Pancreas (tissue), 10 donors: Measurements from ENCODE around the gene CARMIL3. TPM values are rescaled to one million over a fixed set of nuclear protein-coding genes. Genes with fewer than 3 reads are reported as not detected.

ENCODE experiments used
- ATAC-seq, 4 donors: fragments of 200-7000 bp; cut with Tn5 transposase; one replicate each; pipeline versions ENCODE4 v1.8.0 to v1.9.1; 2020; ENCODE audit warnings: mild to moderate bottlenecking in 4 of 4, moderate library complexity in 4 of 4
- DNase-seq, 6 donors: peaks; one replicate each; pipeline ENCODE4 v3.0.0-alpha.2; 2020
- FAIRE-seq: peaks from 2 replicates; lab custom pipeline; 2012; peaks lifted over from hg19 to GRCh38; lab: Jason Lieb, UNC
- H3K27ac ChIP-seq, 4 donors: fragments of 200-600 bp; sonication (generic); 1 replicate in 3 of 4; 2 replicates in 1 of 4; pipeline versions ENCODE4 v1.5.0 to v1.8.0; 2020
- H3K27me3 ChIP-seq, 4 donors: fragments of 200-600 bp; one replicate each; pipeline ENCODE4 v1.8.0; 2021
- H3K36me3 ChIP-seq, 3 donors: fragments of 200-600 bp; sonication (generic) in 1 of 3; one replicate each; pipeline versions ENCODE4 v1.5.0 to v1.8.0; 2020 to 2021
- H3K4me1 ChIP-seq, 3 donors: fragments of 200-600 bp; one replicate each; pipeline ENCODE4 v1.8.0; 2021
- H3K4me3 ChIP-seq, 4 donors: fragments of 200-600 bp; sonication (generic) in 2 of 4; one replicate each; pipeline versions ENCODE4 v1.5.0 to v1.8.0; 2020 to 2021
- H3K9me3 ChIP-seq, 4 donors: fragments of 200-600 bp; one replicate each; pipeline ENCODE4 v1.8.0; 2021
- WGBS, 2 donors: extraction: QIAGEN DNeasy Blood & Tissue Kit; methylation state at CpG; one replicate each; pipeline ENCODE4 v1.1.7; 2013; 5-methylcytosine and 5-hydroxymethylcytosine counted together
- intact Hi-C, 3 donors: fragments of 100-400 bp; cut with DNase I; formaldehyde crosslinking; loops; one replicate each; pipeline versions ENCODE4 v1.11.1 to v1.14.2; 2022
- polyA plus RNA-seq, 2 donors: library from polyadenylated mRNA; stranded (reverse); fragments of 200-250 nt; gene quantifications; one replicate each; pipeline ENCODE4 v1.2.3, GENCODE V29; 2013
- total RNA-seq, 6 donors: library from RNA; stranded (reverse); fragmentation: NEBNext Ultra II Directional in 4 of 6; extraction: Animal tissue kit (Norgen Biotek cat#: 25700) in 4 of 6; gene quantifications; one replicate each; pipeline versions ENCODE4 v1.2.1 to v1.2.4, GENCODE V29; 2021 to 2023
- TF ChIP-seq, protein P1 (sequence below), 4 donors: fragments of 200-600 bp; sonication (generic) in 3 of 4; IDR thresholded peaks; one replicate each; pipeline versions ENCODE4 v1.5.0 to v1.8.0; 2021; ENCODE audit warnings: antibody characterized with exemption in 4 of 4
- donor health status: healthy with polysubstance abuse.
- donor health status: DM: no; HTN: no; CAD: no; lungs with moderate emphysema.
- donor health status: DM: no; HTN: no; CAD: no.
- donor health status: control.
- donor health status: control.
- donor health status: Bipolar disorder and iron deficiency.
- donor health status: DM: yes; HTN: yes; CAD: no.
- donor health status: DM: no; HTN: no; CAD: no.
- donor health status: DM: no; HTN: no; CAD: no.
- donor health status: DM: yes; HTN: yes; CAD: no.

The CARMIL3 gene
- total and polyA plus RNA-seq, 8 donors: 0.31 to 4.0 (median 0.79) TPM

DNA sequence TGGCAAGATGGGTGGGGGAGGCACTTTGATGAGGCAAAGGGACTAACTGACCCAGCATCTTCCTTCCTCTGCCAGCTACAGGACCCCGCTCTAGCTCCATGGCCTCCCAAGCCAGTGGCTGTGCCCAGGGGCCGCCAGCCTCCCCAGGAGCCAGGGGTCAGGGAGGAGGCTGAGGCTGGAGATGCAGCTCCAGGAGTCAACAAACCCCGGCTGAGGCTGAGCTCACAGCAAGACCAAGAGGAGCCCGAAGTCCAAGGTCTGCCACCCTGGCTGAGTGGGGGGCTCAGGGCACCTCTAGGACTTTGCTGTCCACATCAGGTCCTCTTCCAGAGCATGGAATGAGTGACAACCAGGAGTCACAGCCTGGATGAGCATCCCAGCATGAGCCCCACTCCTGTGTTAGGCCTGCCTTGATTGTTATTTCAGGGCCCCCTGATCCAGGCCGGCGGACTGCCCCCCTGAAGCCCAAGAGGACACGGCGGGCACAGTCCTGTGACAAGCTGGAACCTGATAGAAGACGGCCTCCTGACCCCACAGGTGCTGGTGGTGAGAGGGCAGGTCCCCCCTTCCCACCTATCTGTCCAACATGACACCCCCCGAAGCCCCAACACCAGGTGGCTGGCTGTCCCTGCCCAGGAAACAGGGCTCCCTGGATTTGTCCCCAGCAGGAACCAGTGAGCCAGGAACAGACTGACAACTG, 17.1 kb downstream of the CARMIL3 start:
- intact Hi-C loops: no loop called here
- Histone ChIP-seq H3K9me3 (no peaks in the 10 kb centered on the region), H3K27me3 (no peaks in the 10 kb centered on the region), H3K4me3 (no peak overlapping the region), H3K27ac (no peak overlapping the region), H3K4me1 (peaks cover 0 to 5% (median 0%) of the 10 kb centered on the region in 3 donors), H3K36me3 (no peaks in the 10 kb centered on the region)
- FAIRE-seq: no peak
- ATAC-seq: no peak
- TF ChIP-seq, protein P1, sequence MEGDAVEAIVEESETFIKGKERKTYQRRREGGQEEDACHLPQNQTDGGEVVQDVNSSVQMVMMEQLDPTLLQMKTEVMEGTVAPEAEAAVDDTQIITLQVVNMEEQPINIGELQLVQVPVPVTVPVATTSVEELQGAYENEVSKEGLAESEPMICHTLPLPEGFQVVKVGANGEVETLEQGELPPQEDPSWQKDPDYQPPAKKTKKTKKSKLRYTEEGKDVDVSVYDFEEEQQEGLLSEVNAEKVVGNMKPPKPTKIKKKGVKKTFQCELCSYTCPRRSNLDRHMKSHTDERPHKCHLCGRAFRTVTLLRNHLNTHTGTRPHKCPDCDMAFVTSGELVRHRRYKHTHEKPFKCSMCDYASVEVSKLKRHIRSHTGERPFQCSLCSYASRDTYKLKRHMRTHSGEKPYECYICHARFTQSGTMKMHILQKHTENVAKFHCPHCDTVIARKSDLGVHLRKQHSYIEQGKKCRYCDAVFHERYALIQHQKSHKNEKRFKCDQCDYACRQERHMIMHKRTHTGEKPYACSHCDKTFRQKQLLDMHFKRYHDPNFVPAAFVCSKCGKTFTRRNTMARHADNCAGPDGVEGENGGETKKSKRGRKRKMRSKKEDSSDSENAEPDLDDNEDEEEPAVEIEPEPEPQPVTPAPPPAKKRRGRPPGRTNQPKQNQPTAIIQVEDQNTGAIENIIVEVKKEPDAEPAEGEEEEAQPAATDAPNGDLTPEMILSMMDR (IDR thresholded peaks at IDR 0.05): no peak
- WGBS, 2 donors: 83 to 84% methylated on average over 10 of the region's 10 CpGs
- peak in 2 of 6 donors; percentile 53 to 61 for DNase-seq

DNA sequence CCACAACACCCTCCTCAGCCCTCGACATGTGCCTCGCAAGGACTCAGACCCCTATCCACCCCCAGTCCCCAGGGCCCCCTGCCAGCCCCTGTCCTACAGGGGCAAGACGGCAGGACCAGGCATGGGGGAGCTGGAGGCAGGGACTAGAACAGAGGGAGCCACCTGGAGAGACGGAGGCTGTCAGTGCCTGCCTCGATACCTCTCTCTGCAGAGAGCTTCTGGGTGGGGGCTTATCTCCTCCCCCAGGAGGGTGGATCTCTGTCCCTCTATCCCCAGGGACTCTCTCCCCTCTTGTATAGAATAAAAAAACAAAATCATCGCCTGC, 17.6 kb downstream of the CARMIL3 start:
- no peak for FAIRE-seq
- Histone ChIP-seq H3K27me3 (no peaks in the 10 kb centered on the region), H3K27ac (no peak overlapping the region), H3K9me3 (no peaks in the 10 kb centered on the region), H3K4me1 (peaks cover 0 to 5% (median 0%) of the 10 kb centered on the region in 3 donors), H3K36me3 (no peaks in the 10 kb centered on the region), H3K4me3 (no peak overlapping the region)
- no peak for ATAC-seq
- intact Hi-C loops: no loop called here
- WGBS, 2 donors: 82 to 88% methylated on average over 6 of the region's 6 CpGs
- TF ChIP-seq, protein P1 (IDR thresholded peaks at IDR 0.05): no peak
- DNase-seq: peak in 1 of 6 donors; percentile 49

DNA sequence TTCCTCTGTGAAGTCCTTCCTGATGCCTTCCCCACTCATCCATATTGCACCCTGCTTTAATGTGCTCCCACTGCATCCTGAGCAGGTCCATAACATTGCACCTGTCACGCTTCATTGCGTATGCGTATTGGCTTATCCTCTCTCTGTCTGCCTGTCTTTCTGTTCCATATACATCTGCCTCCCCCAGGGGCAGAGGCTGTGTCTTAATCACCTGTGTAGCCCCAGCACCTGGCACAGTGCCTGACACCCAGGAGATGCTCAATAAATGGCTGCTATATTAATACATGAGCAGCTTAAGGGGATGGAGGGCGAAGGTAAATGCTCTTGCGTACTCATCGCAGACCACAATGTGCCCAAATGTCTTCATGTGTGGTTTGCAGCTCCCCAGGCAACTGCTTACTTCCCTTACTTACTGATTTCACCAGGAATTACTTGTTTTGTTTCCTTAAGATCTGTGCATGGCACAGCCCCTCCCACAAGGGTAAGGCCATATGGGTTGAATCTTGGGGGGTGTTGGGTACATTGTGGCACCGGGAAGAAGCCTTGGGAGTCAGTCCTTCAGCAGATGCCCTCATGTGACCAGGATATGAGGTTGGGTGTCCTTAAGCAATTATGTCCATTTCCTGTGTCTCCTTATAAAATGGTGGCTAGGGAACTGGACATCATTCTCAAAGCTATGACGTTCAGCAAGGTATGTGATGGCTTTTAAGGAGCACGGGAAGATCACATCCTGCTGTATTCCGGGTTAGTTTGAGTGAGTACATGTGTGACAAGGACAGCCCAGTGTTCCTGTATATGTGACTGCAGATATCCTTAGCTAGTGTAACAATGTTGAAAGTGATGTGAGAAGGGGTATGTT, 18.7 kb downstream of the CARMIL3 start:
- TF ChIP-seq, protein P1 (IDR thresholded peaks at IDR 0.05): no peak
- 85 to 89% methylated on average over 10 of the region's 10 CpGs for WGBS, 2 donors
- FAIRE-seq (no peak), DNase-seq (no peak), ATAC-seq (no peak)
- no peak overlapping the region for H3K4me3 ChIP-seq
- no peaks in the 10 kb centered on the region for H3K9me3 ChIP-seq
- no peaks in the 10 kb centered on the region for H3K27me3 ChIP-seq
- H3K4me1 ChIP-seq: peaks cover 0 to 5% (median 0%) of the 10 kb centered on the region in 3 donors
- no peak overlapping the region for H3K27ac ChIP-seq
- H3K36me3 ChIP-seq: no peaks in the 10 kb centered on the region
- intact Hi-C loops: no loop called here

DNA sequence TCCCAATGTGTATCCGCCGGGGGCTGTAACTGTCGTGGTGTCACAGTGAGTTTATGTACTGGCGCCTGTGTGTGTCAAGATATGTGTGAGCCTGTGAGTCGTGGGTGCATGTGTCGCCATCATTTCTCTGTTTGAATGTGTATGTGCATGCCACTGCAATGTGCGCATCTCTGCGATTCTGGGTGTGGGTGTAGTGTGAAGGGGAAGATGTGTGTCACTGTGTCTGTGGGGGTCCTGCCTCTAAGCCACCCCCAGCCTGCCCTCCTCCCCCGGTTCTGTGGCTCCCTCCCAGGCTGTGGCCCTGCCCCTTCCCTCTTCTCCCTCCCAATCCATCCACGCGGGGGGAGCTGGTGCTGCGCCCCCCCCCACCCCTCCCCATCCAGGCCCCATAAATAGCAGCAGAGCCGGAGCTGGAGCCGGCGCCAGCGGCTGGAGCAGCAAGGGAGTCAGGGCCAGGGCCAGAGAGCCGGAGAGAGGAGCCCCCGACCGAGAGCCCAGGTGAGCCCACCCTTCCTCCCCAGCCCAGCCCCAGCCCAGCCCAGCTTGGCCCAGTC, 19.4 kb downstream of the CARMIL3 start, which contains the start of gene CPNE6:
TSS of gene CPNE6 (plus strand) at position 419 of the 554 bp plus-strand sequence. CDS start 1,375 bp downstream, outside the sequence.
- WGBS, 2 donors: 71 to 81% methylated on average over 14 to 19 of the region's 19 CpGs
- DNase-seq (peak in 1 of 6 donors; percentile 58), FAIRE-seq (no peak)

More for the DNA sequence above, 19.4 kb downstream of the CARMIL3 start, which contains the start of gene CPNE6:
- intact Hi-C loops: no loop called here
- Histone ChIP-seq H3K4me3 (no peak within 1 kb of the TSS), H3K9me3 (no peaks in the 10 kb centered on the region), H3K27ac (no peak within 1 kb of the TSS), H3K27me3 (no peaks in the 10 kb centered on the region), H3K36me3 (no peaks in the 10 kb centered on the region), H3K4me1 (peaks cover 0 to 5% (median 0%) of the 10 kb centered on the region in 3 donors)
- ATAC-seq: no peak
- TF ChIP-seq, protein P1 (IDR thresholded peaks at IDR 0.05): no peak
